Measurements from ENCODE around the gene PNRC2.
"Not testable (repeated sequence)": the region's sequence is repeated elsewhere in the genome, so short reads cannot be mapped to it uniquely, and the experiment has no call there.

The PNRC2 gene

GRCh38 chr1:24003331-24003972, 43.8 kb downstream of the PNRC2 start:
- no peaks in the 10 kb centered on the region for H3K27me3 ChIP-seq (ENCODE audit: control insufficient read depth, insufficient read depth, low read length)
- peak overlapping the region; percentile 10 for H3K9ac ChIP-seq (ENCODE audit: low read depth, low read length)
- peaks cover 16% of the 10 kb centered on the region for H3K4me1 ChIP-seq (ENCODE audit: control insufficient read depth, insufficient read depth, low read length)
- H3K9me3 ChIP-seq (ENCODE audit: control insufficient read depth, insufficient read depth, low read length), result no peaks in the 10 kb centered on the region
- H3K36me3 ChIP-seq (ENCODE audit: control insufficient read depth, insufficient read depth, low read length), result no peaks in the 10 kb centered on the region
- no peak overlapping the region for H3K4me3 ChIP-seq (ENCODE audit: low read depth, low read length)

DNA sequence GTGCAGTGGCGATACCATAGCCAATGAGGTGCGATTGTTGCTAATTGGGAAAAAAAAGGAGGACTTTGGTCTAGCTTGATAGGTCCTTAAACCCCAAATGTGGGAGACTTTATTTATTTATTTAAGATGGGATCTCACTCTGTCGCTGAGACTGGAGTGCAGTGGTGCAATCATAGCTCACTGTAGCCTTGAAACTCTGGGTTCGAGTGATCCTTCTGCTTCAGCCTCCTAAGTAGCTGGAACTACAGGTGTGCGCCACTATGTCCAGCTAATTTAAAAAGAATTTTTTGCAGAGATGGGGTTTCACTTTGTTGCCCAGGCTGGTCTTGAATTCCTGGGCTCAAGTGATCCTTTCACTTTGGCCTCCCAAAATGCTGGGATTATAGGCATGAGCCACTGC, 44.5 kb downstream of the PNRC2 start:
- no peak overlapping the region for H3K4me3 ChIP-seq (ENCODE audit: low read depth, low read length)
- H3K36me3 ChIP-seq (ENCODE audit: control insufficient read depth, insufficient read depth, low read length), result no peaks in the 10 kb centered on the region
- H3K9ac ChIP-seq (ENCODE audit: low read depth, low read length), result peak overlapping the region; percentile 10
- no peaks in the 10 kb centered on the region for H3K27me3 ChIP-seq (ENCODE audit: control insufficient read depth, insufficient read depth, low read length)
- no peaks in the 10 kb centered on the region for H3K9me3 ChIP-seq (ENCODE audit: control insufficient read depth, insufficient read depth, low read length)
- H3K4me1 ChIP-seq (ENCODE audit: control insufficient read depth, insufficient read depth, low read length), result peaks cover 16% of the 10 kb centered on the region

DNA sequence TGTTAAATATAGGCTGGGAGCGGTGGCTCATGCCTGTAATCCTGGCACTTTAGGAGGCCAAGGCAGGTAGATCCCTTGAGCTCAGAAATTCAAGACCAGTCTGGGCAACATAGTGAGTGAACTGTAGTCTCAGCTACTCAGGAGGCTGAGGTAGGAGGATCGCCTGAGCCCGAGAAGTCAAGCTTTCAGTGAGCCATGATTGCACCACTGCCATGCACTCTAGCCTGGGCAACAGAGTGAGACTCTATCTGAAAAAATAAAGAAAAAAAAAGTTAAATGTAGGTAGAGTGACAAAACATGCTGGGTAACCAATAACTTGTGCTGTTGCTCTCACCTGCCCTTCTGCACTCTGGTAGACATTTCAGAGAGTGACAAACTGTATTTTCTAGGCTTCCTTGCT, 45.5 kb downstream of the PNRC2 start:
- no peak overlapping the region for H3K9ac ChIP-seq (ENCODE audit: low read depth, low read length)
- H3K27me3 ChIP-seq (ENCODE audit: control insufficient read depth, insufficient read depth, low read length), result no peaks in the 10 kb centered on the region
- H3K36me3 ChIP-seq (ENCODE audit: control insufficient read depth, insufficient read depth, low read length), result no peaks in the 10 kb centered on the region
- no peak overlapping the region for H3K4me3 ChIP-seq (ENCODE audit: low read depth, low read length)
- H3K4me1 ChIP-seq (ENCODE audit: control insufficient read depth, insufficient read depth, low read length), result peaks cover 16% of the 10 kb centered on the region
- no peaks in the 10 kb centered on the region for H3K9me3 ChIP-seq (ENCODE audit: control insufficient read depth, insufficient read depth, low read length)

GRCh38 chr1:24007079-24007478, 47.5 kb downstream of the PNRC2 start:
- no peak overlapping the region for H3K4me3 ChIP-seq (ENCODE audit: low read depth, low read length)

GRCh38 chr1:24008574-24009184, 49.1 kb downstream of the PNRC2 start:
- H3K27me3 ChIP-seq (ENCODE audit: control insufficient read depth, insufficient read depth, low read length); H3K4me1 ChIP-seq (ENCODE audit: control insufficient read depth, insufficient read depth, low read length): not testable (repeated sequence)

More at GRCh38 chr1:24007079-24007478, 47.5 kb downstream of the PNRC2 start:
- H3K27me3 ChIP-seq (ENCODE audit: control insufficient read depth, insufficient read depth, low read length), result no peaks in the 10 kb centered on the region
- peaks cover 16% of the 10 kb centered on the region for H3K4me1 ChIP-seq (ENCODE audit: control insufficient read depth, insufficient read depth, low read length)
- no peak overlapping the region for H3K9ac ChIP-seq (ENCODE audit: low read depth, low read length)
- no peaks in the 10 kb centered on the region for H3K36me3 ChIP-seq (ENCODE audit: control insufficient read depth, insufficient read depth, low read length)
- H3K9me3 ChIP-seq (ENCODE audit: control insufficient read depth, insufficient read depth, low read length), result no peaks in the 10 kb centered on the region

DNA sequence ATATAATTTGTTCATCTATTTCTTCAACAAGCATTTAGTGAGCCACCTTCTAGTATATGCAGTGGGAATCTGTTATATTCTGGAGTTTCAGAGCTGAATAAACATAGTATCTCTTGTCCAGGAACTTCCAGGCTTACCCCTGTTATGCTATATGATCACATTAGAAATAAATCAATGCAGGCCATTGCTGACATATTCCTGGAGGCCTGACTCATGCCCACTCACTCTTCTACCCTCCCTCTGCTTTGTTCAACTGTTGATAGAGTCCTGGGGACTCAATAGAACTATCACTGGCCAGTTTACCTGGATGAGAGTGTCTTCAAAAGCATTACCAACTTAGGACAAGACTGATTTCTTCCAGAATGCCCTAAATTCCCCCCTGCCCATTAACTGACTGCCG, 49.8 kb downstream of the PNRC2 start:
- H3K27me3 ChIP-seq (ENCODE audit: control insufficient read depth, insufficient read depth, low read length), result no peaks in the 10 kb centered on the region
- no peaks in the 10 kb centered on the region for H3K36me3 ChIP-seq (ENCODE audit: control insufficient read depth, insufficient read depth, low read length)
- H3K4me3 ChIP-seq (ENCODE audit: low read depth, low read length), result no peak overlapping the region
- no peak overlapping the region for H3K9ac ChIP-seq (ENCODE audit: low read depth, low read length)
- H3K9me3 ChIP-seq (ENCODE audit: control insufficient read depth, insufficient read depth, low read length), result no peaks in the 10 kb centered on the region
- H3K4me1 ChIP-seq (ENCODE audit: control insufficient read depth, insufficient read depth, low read length), result no peaks in the 10 kb centered on the region

More at GRCh38 chr1:24008574-24009184, 49.1 kb downstream of the PNRC2 start:
- H3K9ac ChIP-seq (ENCODE audit: low read depth, low read length); H3K36me3 ChIP-seq (ENCODE audit: control insufficient read depth, insufficient read depth, low read length); H3K4me3 ChIP-seq (ENCODE audit: low read depth, low read length); H3K9me3 ChIP-seq (ENCODE audit: control insufficient read depth, insufficient read depth, low read length): not testable (repeated sequence)

DNA sequence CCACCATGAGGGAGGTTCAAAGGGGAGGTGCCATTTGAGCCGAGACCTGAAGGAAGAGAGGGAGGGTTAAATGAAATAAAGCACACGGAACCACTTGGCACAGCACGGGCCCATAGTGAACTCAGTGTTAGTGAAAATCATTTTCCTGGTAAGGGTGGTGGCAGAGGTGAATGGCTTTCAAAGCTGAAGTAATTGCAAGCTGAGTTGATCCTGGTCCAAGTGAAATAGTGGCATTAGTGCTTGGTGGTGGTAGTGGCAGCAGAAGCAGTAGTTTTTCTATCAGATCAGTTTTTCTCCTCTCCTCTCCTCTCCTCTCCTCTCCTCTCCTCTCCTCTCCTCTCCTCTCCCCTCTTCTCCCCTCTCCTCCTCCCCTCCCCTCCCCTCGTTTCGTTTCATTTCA, 51.0 kb downstream of the PNRC2 start:
- Histone ChIP-seq H3K4me3 (ENCODE audit: low read depth, low read length) (no peak overlapping the region), H3K4me1 (ENCODE audit: control insufficient read depth, insufficient read depth, low read length) (no peaks in the 10 kb centered on the region), H3K36me3 (ENCODE audit: control insufficient read depth, insufficient read depth, low read length) (no peaks in the 10 kb centered on the region), H3K9me3 (ENCODE audit: control insufficient read depth, insufficient read depth, low read length) (no peaks in the 10 kb centered on the region), H3K9ac (ENCODE audit: low read depth, low read length) (no peak overlapping the region), H3K27me3 (ENCODE audit: control insufficient read depth, insufficient read depth, low read length) (no peaks in the 10 kb centered on the region)

DNA sequence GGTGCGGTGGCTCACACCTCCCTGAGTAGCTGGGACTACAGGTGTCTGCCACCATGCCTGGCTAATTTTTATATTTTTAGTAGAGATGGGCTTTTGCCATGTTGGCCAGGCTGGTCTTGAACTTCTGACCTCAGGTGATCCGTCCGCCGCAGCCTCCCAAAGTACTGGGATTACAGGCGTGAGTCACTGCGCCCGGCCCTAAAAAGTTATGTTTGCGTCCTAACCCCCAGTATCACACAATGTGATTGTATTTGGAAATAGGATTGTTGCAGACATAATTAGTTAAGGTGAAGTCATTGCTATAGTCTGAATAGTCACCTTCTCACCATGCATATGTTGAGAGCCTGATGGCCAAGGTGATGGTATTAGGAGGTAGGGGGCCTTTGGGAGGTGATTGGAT, 53.2 kb downstream of the PNRC2 start:
- H3K4me1 ChIP-seq (ENCODE audit: control insufficient read depth, insufficient read depth, low read length); H3K9me3 ChIP-seq (ENCODE audit: control insufficient read depth, insufficient read depth, low read length); H3K9ac ChIP-seq (ENCODE audit: low read depth, low read length); H3K4me3 ChIP-seq (ENCODE audit: low read depth, low read length); H3K27me3 ChIP-seq (ENCODE audit: control insufficient read depth, insufficient read depth, low read length); H3K36me3 ChIP-seq (ENCODE audit: control insufficient read depth, insufficient read depth, low read length): not testable (repeated sequence)

Data from iPS-15b (cell line).